HG03175 (cell line): Measurements from ENCODE around the gene RABEP2.

Experiments
- ATAC-seq: cut with Tn5 transposase; IDR thresholded peaks from one replicate; pipeline ENCODE4 v1.9.1; 2021; ENCODE audit warnings: mild to moderate bottlenecking, moderate library complexity; ENCODE audit not compliant: unreplicated experiment

Gene RABEP2

GRCh38 chr16:28863929-28864793, 60.9 kb downstream of the RABEP2 start:
- no peak for ATAC-seq

- no peak for ATAC-seq
These were observed 65.7 kb downstream of the RABEP2 start for GRCh38 chr16:28859326-28859725.

DNA sequence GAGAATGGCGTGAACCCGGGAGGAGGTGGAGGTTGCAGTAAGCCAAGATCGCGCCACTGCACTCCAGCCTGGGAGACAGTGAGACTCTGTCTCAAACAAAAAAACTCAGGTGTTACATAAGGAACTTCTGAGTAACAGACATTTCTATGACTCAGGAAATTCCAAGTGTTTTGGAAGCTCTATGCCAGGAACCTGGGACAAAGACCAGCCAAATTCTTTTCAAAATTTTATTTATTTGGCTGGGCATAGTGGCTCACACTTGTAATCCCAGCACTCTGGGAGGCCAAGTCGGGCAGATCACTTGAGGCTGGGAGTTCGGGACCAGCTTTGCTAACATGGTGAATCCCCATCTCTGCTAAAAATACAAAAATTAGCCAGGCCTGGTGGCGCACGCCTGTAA, 66.6 kb downstream of the RABEP2 start:
- no peak for ATAC-seq
